ENCODE results near the gene DAGLB.
"Not testable (repeated sequence)": the region's sequence is repeated elsewhere in the genome, so short reads cannot be mapped to it uniquely, and the experiment has no call there.

DAGLB gene

GRCh38 chr7:6478186-6478585, 30.4 kb upstream of the DAGLB start:
- no peak for TF ChIP-seq GATA1 (IDR thresholded peaks at IDR 0.05; ENCODE audit: low read depth, low read length)
- TF ChIP-seq POLR2A (IDR thresholded peaks at IDR 0.05; ENCODE audit: low read length): no peak
- no peak for DNase-seq

DNA sequence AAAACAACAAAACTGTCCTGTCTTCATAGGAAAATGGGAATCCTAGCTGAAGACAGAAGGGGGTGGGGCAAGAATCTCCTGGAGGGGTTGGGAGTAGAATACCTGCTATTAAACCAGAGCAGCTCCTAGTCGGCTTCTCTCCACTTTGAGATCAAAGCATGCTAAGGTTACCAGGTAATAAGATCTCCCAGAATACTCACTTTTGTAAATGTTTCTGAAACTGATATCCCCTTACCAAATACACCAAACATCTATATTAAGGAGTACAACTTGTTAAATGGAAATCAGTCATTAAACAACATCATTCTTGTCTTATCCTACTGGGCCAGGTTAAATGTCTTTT, 29.5 kb upstream of the DAGLB start:
- DNase-seq: no peak
- no peak for TF ChIP-seq POLR2A (IDR thresholded peaks at IDR 0.05; ENCODE audit: low read length)
- no peak for TF ChIP-seq GATA1 (IDR thresholded peaks at IDR 0.05; ENCODE audit: low read depth, low read length)

- no peak for DNase-seq
- TF ChIP-seq POLR2A (IDR thresholded peaks at IDR 0.05; ENCODE audit: low read length) (no peak), GATA1 (IDR thresholded peaks at IDR 0.05; ENCODE audit: low read depth, low read length) (no peak)
Observed at GRCh38 chr7:6476596-6477317, 29.0 kb upstream of the DAGLB start.

- no peak for TF ChIP-seq POLR2A (IDR thresholded peaks at IDR 0.05; ENCODE audit: low read length)
- no peak for TF ChIP-seq GATA1 (IDR thresholded peaks at IDR 0.05; ENCODE audit: low read depth, low read length)
- no peak for DNase-seq
Observed at GRCh38 chr7:6475433-6476186, 27.9 kb upstream of the DAGLB start.

DNA sequence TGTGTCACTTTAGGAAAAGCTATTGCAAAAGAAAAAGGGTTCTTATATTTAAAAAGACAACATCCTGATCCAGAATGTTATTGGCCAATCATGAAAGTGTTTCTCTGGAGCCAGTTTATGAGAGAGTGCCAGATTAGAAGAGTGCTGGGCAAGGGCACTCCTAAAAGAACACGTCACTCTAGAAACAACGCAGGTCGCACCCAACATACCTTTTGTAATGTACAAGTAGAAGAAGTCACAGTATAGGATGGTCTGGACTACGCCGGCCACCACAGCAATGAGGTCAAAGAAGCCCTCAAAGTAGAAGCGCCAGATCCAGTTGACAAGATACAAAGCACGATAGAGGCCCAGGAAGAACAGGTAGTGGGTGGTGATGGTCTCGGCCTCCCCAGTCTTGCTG, 18.1 kb upstream of the DAGLB start:
- no peak for TF ChIP-seq GATA1 (IDR thresholded peaks at IDR 0.05; ENCODE audit: low read depth, low read length)
- TF ChIP-seq POLR2A (IDR thresholded peaks at IDR 0.05; ENCODE audit: low read length): no peak
- DNase-seq: no peak

DNA sequence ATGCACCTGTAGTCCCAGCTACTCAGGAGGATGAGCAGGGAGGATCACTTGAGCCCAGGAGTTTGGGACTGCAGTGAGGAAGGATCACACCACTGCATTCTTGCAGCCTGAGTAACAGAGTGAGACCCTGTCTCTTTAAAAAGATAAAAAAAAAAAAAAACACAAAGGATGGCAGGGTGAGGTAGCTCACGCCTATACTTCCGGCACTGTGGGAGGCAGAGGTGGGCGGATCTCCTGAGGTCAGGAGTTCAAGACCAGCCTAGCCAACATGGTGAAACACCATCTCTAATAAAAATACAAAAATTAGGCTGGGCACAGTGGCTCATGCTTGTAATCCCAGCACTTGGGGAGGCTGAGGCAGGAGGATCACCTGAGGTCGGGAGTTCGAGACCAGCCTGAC, 15.9 kb upstream of the DAGLB start:
- not testable (repeated sequence) for DNase-seq

- no peak for DNase-seq
- TF ChIP-seq POLR2A (IDR thresholded peaks at IDR 0.05; ENCODE audit: low read length) (no peak), GATA1 (IDR thresholded peaks at IDR 0.05; ENCODE audit: low read depth, low read length) (no peak)
Observed at GRCh38 chr7:6461946-6462550, 14.3 kb upstream of the DAGLB start.

- TF ChIP-seq GATA1 (IDR thresholded peaks at IDR 0.05; ENCODE audit: low read depth, low read length) (no peak), POLR2A (IDR thresholded peaks at IDR 0.05; ENCODE audit: low read length) (no peak)
- no peak for DNase-seq
Observed at GRCh38 chr7:6460990-6461584, 13.3 kb upstream of the DAGLB start.

DNA sequence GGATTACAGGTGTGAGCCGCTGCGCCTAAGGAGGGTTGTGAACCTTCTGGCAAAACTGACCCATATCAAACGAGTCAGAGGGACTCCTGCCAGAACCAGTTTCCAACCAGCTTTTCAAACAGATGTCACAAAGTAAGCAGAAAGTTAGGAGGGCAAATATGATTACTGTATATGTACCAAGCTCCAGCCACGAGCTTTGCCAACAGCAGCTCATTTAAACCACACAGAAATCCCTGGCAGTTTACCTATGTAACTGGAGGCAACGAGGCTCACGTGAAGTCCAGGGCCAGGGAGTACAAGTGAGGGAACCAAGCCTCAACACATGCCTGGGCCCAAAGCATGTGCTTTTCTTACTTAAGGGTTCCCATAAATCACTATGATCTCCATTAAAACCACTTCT, 12.5 kb upstream of the DAGLB start:
- DNase-seq: no peak
- TF ChIP-seq GATA1 (IDR thresholded peaks at IDR 0.05; ENCODE audit: low read depth, low read length) (no peak), POLR2A (IDR thresholded peaks at IDR 0.05; ENCODE audit: low read length) (no peak)

GRCh38 chr7:6458676-6459075, 10.9 kb upstream of the DAGLB start:
- not testable (repeated sequence) for DNase-seq

DNA sequence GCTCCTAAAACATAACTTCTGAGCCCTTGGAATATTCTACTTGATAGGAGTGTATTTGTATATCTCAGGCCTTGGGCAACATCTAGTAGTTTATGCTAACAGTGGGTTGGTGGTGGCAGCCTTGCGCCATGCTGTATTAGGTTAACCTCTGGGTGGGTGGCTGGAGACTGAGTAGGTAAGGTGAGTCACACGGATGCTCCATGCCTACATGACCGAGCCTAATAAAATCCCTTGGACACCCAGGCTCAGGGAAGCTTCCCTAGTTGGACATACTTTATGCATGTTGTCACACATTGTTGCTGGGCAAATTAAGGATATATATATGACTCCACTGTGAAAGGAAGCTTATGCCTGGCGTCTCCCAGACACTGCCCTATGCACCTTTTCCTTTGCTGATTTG, 6.0 kb upstream of the DAGLB start:
- no peak for DNase-seq
- no peak for TF ChIP-seq POLR2A (IDR thresholded peaks at IDR 0.05; ENCODE audit: low read length)
- no peak for TF ChIP-seq GATA1 (IDR thresholded peaks at IDR 0.05; ENCODE audit: low read depth, low read length)

DNA sequence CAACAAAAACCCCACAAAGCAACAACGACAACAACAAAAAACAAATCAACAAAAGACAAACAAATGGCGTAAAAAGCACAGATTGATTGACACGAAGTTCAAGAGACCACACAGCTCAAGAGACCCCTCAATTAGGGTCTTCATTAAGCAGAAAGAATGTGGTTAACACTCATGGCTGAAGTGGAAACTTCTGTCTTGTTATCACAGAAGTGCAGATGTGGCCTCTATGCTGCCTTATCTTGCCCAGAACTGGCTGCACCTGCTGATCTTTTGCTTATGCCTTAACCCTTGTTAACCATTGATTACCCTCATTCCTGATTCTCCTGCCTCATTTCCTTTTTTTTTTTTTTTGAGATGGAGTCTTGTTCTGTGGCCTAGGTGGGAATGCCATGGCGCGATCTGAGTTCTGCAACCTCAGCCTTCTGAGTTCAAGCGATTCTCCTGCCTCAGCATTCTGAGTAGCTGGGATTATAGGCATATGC, 3.5 kb upstream of the DAGLB start:
- TF ChIP-seq GATA1 (IDR thresholded peaks at IDR 0.05; ENCODE audit: low read depth, low read length): peak; percentile 97
- no peak for TF ChIP-seq POLR2A (IDR thresholded peaks at IDR 0.05; ENCODE audit: low read length)
- DNase-seq: peak; percentile 88 to 94

- peak; percentile 19 to 51 for DNase-seq
Observed at GRCh38 chr7:6450591-6450990, 2.8 kb upstream of the DAGLB start.

DNA sequence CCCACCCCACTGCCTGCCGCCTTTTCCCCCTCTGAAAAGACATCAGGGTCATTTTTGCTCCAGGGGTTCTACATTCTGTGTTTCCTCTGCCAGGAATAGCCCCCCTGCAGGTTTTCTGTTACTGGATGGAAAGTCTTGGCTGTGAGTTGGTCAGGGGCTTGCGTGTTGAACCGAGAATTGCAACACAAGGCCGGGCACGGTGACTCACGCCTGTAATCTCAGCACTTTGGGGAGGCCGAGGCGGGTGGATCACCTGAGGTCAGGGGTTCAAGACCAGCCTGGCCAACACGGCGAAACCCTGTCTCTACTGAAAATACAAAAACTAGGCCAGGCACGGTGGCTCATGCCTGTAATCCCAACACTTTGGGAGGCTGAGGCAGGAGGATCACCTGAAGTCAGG, 2.1 kb upstream of the DAGLB start:
- DNase-seq: peak in 1 of 2 experiments; percentile 31

Measured in erythroblast (primary cell).